ENCODE results near the gene CDCA4.

CDCA4 gene

DNA sequence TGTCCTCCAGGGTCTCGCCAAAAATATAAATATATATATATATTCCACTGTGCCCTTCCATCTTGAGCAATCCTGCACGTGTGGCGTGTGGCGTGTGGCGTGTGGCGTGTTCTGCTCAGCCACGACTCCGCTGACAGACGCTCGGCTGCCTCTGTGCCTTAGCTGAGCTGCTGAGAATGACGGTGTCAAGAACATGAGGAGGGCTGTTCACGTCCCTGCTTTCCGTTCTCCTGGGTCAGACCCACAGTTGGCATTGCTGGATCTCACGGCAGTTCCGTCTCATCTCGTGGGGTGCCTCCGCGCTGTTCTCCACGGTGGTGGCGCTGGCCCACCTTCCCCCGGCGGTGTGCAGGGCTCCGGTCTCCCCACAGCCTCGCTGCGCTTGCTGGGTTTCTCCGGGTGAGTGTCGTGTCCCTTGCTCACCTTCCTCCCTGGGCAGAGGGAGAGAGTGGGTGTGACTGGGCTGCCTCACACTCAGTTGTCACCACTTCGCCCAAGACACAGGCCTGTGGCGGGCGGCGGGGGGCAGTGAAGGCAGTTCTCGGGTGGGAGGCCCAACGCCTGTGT is 34.9 kb upstream of the CDCA4 start:
- DNase-seq (ENCODE audit: low read depth): no peak
- H3K4me3 ChIP-seq (replicated peaks; ENCODE audit: low read depth, low read length): no peak overlapping the region
- TF ChIP-seq, protein P1, sequence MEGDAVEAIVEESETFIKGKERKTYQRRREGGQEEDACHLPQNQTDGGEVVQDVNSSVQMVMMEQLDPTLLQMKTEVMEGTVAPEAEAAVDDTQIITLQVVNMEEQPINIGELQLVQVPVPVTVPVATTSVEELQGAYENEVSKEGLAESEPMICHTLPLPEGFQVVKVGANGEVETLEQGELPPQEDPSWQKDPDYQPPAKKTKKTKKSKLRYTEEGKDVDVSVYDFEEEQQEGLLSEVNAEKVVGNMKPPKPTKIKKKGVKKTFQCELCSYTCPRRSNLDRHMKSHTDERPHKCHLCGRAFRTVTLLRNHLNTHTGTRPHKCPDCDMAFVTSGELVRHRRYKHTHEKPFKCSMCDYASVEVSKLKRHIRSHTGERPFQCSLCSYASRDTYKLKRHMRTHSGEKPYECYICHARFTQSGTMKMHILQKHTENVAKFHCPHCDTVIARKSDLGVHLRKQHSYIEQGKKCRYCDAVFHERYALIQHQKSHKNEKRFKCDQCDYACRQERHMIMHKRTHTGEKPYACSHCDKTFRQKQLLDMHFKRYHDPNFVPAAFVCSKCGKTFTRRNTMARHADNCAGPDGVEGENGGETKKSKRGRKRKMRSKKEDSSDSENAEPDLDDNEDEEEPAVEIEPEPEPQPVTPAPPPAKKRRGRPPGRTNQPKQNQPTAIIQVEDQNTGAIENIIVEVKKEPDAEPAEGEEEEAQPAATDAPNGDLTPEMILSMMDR (IDR thresholded peaks at IDR 0.05; ENCODE audit: low read length, missing control alignments): no peak

DNA sequence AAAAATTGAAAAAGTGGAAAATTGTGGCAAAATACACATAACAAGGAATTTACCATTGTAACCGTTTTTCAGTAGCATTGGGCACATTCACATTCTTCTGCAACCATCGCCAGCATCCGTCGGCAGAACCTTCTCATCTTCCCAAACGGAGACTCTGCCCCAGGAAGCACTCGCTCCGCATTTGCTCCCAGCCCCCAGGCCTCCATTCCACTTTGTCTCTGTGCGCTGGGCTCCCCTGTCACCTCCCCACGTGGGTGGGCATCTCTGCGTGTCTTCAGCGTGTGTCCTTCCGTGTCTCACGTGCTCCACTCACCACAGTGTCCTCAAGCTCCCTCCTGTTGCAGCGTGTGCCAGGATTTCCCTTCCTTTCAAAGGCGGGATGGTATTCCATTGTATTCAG is 34.5 kb upstream of the CDCA4 start:
- H3K4me3 ChIP-seq (replicated peaks; ENCODE audit: low read depth, low read length): no peak overlapping the region
- TF ChIP-seq, protein P1 (IDR thresholded peaks at IDR 0.05; ENCODE audit: low read length, missing control alignments): no peak
- DNase-seq (ENCODE audit: low read depth): no peak

DNA sequence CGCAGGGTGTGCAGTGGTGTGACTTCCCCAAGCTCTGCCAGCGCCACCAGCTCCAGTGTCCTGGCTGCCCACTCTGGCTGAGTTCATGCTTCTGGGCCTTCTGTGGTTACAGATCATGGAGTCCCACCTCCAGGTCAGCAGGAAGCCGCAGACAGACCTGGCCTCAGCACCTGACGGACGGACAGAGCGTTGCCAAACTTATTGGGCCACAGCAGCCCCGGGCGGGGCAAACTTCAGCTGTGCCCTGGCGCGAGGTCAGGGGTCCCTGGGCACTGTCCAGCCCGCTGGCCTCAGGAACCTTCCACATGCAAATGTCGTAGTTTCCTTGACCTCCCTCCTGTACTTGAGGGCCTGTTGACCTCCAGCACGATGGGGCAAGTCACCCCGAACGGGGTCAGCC is 33.1 kb upstream of the CDCA4 start:
- no peak for DNase-seq (ENCODE audit: low read depth)
- H3K4me3 ChIP-seq (replicated peaks; ENCODE audit: low read depth, low read length): no peak overlapping the region
- TF ChIP-seq, protein P1 (IDR thresholded peaks at IDR 0.05; ENCODE audit: low read length, missing control alignments): no peak

DNA sequence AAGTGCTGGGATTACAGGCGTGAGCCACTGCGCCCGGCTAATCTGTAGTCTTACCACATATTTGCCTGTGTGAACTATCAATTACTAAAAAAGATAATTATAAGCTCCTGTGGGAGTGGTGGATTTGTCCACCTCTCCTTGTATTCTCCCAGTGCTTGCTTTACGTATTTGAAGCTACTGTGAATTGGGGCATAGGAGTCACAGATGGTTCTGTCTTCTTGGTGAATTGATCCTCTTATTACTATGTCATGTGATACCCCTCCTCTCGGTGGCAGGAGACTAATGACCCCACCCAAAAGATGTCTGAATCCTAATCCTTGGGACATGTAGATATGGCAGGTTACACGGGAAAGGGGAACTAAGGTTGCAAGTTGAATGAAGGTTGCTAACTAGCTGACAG is 32.5 kb upstream of the CDCA4 start:
- DNase-seq (ENCODE audit: low read depth): no peak
- no peak overlapping the region for H3K4me3 ChIP-seq (replicated peaks; ENCODE audit: low read depth, low read length)
- TF ChIP-seq, protein P1 (IDR thresholded peaks at IDR 0.05; ENCODE audit: low read length, missing control alignments): no peak

DNA sequence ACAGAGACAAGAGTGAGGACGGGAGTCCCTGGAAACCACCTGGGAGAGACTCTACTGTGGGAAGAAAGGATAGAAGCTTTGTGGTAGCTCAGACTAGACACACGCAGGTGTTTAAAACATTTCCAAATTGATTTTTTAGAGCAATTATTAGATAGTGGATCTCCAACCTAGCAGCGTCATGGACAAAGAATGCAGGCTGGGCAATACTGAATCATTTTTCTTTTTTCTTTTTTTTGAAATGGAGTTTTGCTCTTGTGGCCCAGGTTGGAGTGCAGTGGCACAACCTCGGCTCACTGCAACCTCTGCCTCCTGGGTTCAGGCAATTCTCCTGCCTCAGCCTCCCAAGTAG is 31.2 kb upstream of the CDCA4 start:
- TF ChIP-seq, protein P1 (IDR thresholded peaks at IDR 0.05; ENCODE audit: low read length, missing control alignments): no peak
- DNase-seq (ENCODE audit: low read depth): no peak
- no peak overlapping the region for H3K4me3 ChIP-seq (replicated peaks; ENCODE audit: low read depth, low read length)

DNA sequence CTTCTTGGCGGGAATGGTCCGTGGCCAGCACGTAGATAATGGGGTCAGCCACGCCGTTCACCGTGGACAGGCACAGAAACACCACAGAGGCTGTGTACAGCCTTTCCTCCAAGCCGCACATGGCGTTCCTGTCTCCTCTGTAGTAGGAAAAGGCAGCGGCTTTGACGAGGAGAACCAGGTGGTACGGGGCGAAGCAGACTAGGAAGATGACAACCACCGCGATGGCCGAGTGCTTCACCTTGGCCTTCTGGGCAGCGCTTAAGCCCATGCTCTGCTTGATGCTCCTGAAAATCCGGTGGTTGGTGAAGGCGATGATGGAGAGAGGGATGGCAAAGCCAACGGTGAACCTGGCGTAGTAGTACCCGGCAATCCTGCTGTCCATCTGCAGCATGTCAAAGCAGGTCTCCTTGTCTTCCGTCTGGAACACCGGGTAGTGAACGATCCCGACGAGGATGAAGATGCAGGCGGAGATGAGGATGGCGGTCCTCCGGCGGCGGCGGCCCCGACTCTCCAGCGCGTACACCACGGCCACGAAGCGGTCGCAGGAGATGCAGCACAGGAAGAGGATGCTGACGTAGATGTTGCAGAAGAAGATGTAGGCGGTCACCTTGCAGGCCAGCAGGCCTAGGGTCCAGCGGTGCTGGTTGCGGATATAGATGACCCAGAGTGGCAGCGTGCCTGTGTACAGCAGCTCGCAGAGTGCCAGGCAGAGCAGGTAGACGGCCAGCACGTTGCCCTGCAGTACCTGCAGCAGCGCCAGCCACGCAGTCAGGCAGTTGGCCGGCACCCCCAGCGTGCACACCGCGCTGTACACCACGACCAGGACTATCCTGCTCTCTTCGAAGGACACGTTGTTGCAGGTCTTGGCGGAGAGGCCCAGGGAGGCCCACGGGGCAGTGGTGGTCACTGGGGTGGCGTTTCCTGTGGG is 30.6 kb upstream of the CDCA4 start:
- TF ChIP-seq, protein P1 (IDR thresholded peaks at IDR 0.05; ENCODE audit: low read length, missing control alignments): no peak
- DNase-seq (ENCODE audit: low read depth): no peak
- H3K4me3 ChIP-seq (replicated peaks; ENCODE audit: low read depth, low read length): no peak overlapping the region

All from fibroblast of pulmonary artery (primary cell).